Amniotic epithelial cell (primary cell): ENCODE data around the gene TTLL9.

Experiments used
- DNase-seq: peaks from one replicate; pipeline ENCODE4 v3.0.0-alpha.2; 2010; ENCODE audit warnings: low read depth

The TTLL9 gene

GRCh38 chr20:31984981-31985471 is 114.6 kb downstream of the TTLL9 start:
- no peak for DNase-seq

DNA sequence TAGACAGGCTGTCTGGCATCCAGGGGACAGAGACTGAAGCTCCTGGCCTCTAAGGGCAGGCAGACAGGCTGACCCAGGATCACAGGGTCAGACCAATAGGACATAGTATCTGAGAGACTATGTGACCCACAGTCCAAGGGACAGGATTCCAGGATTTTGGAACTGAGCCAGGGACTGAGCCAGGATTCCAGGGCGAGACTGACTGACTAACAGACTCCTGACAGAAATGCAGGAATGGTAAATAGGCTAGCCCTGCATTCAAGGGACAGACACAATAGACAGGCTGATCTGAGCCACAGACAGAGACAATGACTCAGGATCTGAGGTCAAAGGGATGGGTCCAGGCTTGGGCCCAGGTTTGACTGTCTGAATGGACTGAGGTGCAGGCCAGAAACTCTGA is 117.3 kb downstream of the TTLL9 start:
- DNase-seq: no peak

GRCh38 chr20:31988430-31989015 is 118.1 kb downstream of the TTLL9 start:
- no peak for DNase-seq

- no peak for DNase-seq
Measured at GRCh38 chr20:31989030-31989645, 118.7 kb downstream of the TTLL9 start.

DNA sequence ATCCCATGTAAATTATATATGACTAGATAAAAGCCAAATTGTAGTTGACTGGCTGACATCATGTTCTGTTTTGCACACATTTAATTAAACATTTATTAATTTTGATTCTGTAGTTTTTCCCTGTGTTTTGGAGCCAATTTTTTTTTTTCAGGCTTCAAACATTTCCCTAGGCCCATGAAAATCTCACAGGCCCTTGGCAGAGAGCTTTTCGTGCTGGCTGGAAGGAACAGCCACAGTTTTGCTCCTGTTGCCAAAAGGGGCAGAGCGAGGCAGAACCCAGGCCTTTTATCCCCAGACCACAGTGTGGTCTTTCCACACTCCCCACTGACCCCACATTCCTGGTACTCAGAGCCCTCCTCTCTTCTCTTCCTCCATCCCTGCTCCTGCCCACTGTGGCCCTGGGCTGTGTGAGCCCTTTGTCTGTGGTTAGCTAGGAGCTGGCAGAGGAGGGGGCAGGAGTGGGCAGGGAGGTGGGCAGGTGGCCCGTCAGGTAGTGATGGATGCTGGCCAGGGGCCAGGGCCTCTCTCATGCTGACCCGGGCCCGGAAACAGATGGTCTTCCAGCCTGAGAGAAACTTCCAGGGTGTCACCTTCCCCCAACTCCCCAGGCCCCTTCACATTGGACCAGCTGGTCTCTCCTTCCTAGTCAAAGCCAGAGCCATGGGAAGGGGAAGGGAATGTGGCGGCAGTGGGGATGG is 120.4 kb downstream of the TTLL9 start:
- no peak for DNase-seq

DNA sequence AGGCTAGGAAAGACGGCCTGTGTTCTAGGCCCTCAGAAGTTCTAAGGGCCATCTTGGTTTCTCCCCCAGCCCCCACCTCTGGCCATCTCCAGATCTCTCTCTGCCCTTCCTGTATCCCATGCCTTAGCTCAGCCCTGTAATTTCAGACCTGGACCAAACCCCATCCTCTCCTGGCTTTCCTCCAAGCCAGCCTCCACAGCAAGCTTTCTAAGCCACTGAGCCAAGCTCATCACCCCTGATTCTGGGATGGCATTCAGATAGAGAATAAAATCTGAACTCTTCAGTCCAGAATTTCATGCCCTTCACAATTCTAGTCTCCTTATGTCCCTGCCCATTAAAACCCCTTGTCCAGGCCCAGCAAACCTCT is 120.9 kb downstream of the TTLL9 start:
- DNase-seq: no peak

DNA sequence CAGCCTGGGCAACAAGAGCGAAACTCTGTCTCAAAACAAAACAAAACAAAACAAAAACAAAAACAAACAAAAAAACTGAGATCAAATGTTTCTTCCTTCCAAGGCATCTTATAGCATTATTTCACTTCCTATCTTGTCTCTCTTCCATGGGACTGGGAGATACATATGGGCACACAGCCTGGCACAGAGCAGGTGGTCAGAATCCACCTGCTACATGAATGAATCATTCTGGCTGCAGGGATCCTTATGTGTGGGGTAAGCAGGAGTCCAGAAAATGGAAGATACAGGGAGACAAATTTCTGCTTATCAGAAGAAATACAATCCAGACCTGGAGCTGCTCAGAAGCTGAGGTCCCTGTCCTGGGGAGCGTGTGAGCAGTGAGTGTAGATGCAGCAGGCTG is 121.7 kb downstream of the TTLL9 start:
- DNase-seq: no peak
